H9 (cell line): ENCODE data around the gene CACNB4. TPM values are rescaled to one million over a fixed set of nuclear protein-coding genes. Genes with fewer than 3 reads are reported as not detected.

Experiments used
- DNase-seq: peaks from one replicate; pipeline ENCODE4 v3.0.0-alpha.2; 2017
- H2AFZ ChIP-seq: one replicate; pipeline ENCODE4 v1.6.1; 2013; ENCODE audit warnings: mild to moderate bottlenecking, low read length, control low read depth, moderate library complexity
- H2AK5ac ChIP-seq: 2 replicates; pipeline ENCODE4 v1.6.1; 2013; ENCODE audit warnings: low read length, control low read depth, mixed read lengths; ENCODE audit not compliant: insufficient read length
- H2BK120ac ChIP-seq: one replicate; pipeline ENCODE4 v1.6.1; 2013; ENCODE audit warnings: low read depth, mild to moderate bottlenecking, low read length, control low read depth, inconsistent platforms; ENCODE audit not compliant: poor library complexity, severe bottlenecking
- H2BK12ac ChIP-seq: 2 replicates; pipeline ENCODE4 v1.6.1; 2013; ENCODE audit warnings: low read length, control low read depth, mixed read lengths, low read depth; ENCODE audit not compliant: insufficient read length
- H2BK15ac ChIP-seq: 2 replicates; pipeline ENCODE4 v1.6.1; 2013; ENCODE audit warnings: low read depth, low read length, control low read depth
- H2BK20ac ChIP-seq: one replicate; pipeline ENCODE4 v1.6.1; 2013; ENCODE audit warnings: low read depth, mild to moderate bottlenecking, low read length, control low read depth, inconsistent platforms; ENCODE audit not compliant: poor library complexity, severe bottlenecking
- H2BK5ac ChIP-seq: 2 replicates; pipeline ENCODE4 v1.6.1; 2013; ENCODE audit warnings: low read length, control low read depth, mixed read lengths; ENCODE audit not compliant: insufficient read length
- H3K14ac ChIP-seq: 2 replicates; pipeline ENCODE4 v1.6.1; 2013; ENCODE audit warnings: low read length, control low read depth; ENCODE audit not compliant: insufficient read depth
- H3K18ac ChIP-seq: 2 replicates; pipeline ENCODE4 v1.6.1; 2013; ENCODE audit warnings: low read depth, mild to moderate bottlenecking, mixed read lengths, low read length, control low read depth; ENCODE audit not compliant: insufficient read length
- H3K23ac ChIP-seq: 2 replicates; pipeline ENCODE4 v1.6.1; 2013; ENCODE audit warnings: low read length, control low read depth, mixed read lengths, low read depth; ENCODE audit not compliant: insufficient read length
- H3K23me2 ChIP-seq: 2 replicates; pipeline ENCODE4 v1.6.1; 2013; ENCODE audit warnings: low read depth, mild to moderate bottlenecking, mixed read lengths, low read length, control low read depth; ENCODE audit not compliant: insufficient read length, poor library complexity, severe bottlenecking
- H3K27ac ChIP-seq: 2 replicates; pipeline ENCODE4 v1.5.1; 2013; ENCODE audit warnings: low read length, control low read depth, mixed read lengths, low read depth; ENCODE audit not compliant: insufficient read length
- H3K27me3 ChIP-seq: 2 replicates; pipeline ENCODE4 v1.6.1; 2013; ENCODE audit warnings: low read length, control low read depth, inconsistent platforms; ENCODE audit not compliant: insufficient read depth
- H3K4ac ChIP-seq: 2 replicates; pipeline ENCODE4 v1.6.1; 2013; ENCODE audit warnings: low read depth, mild to moderate bottlenecking, control low read depth, inconsistent platforms, low read length, moderate library complexity
- H3K4me1 ChIP-seq: 2 replicates; pipeline ENCODE4 v1.6.1; 2013; ENCODE audit warnings: low read length, control low read depth, inconsistent platforms; ENCODE audit not compliant: insufficient read depth
- H3K4me2 ChIP-seq: 2 replicates; pipeline ENCODE4 v1.6.1; 2013; ENCODE audit warnings: low read length, control low read depth, mixed read lengths; ENCODE audit not compliant: insufficient read length, insufficient read depth
- H3K56ac ChIP-seq: 2 replicates; pipeline ENCODE4 v1.6.1; 2013; ENCODE audit warnings: low read depth, mild to moderate bottlenecking, mixed read lengths, low read length, control low read depth; ENCODE audit not compliant: insufficient read length
- H3K79me1 ChIP-seq: 2 replicates; pipeline ENCODE4 v1.6.1; 2013; ENCODE audit warnings: low read depth, mild to moderate bottlenecking, moderate library complexity, low read length, control low read depth, inconsistent platforms; ENCODE audit not compliant: insufficient read depth, poor library complexity, severe bottlenecking
- H3K79me2 ChIP-seq: 2 replicates; pipeline ENCODE4 v1.6.1; 2013; ENCODE audit warnings: low read length, control low read depth, inconsistent platforms; ENCODE audit not compliant: insufficient read depth
- H3K9ac ChIP-seq: 2 replicates; pipeline ENCODE4 v1.6.1; 2013; ENCODE audit warnings: low read length, control low read depth, mixed read lengths; ENCODE audit not compliant: insufficient read length; ENCODE audit errors: extremely low read depth
- H3K9me3 ChIP-seq: one replicate; pipeline ENCODE4 v1.6.1; 2013; ENCODE audit warnings: low read depth, low read length, inconsistent platforms; ENCODE audit not compliant: control insufficient read depth
- H3T11ph ChIP-seq: one replicate; pipeline ENCODE4 v1.6.1; 2013; ENCODE audit warnings: mild to moderate bottlenecking, low read length, control low read depth, inconsistent platforms
- H4K20me1 ChIP-seq: one replicate; pipeline ENCODE4 v1.6.1; 2013; ENCODE audit not compliant: control insufficient read depth, insufficient read length, insufficient read depth
- H4K5ac ChIP-seq: 2 replicates; pipeline ENCODE4 v1.6.1; 2013; ENCODE audit warnings: low read depth, mild to moderate bottlenecking, mixed read lengths, low read length, control low read depth; ENCODE audit not compliant: insufficient read length
- H4K8ac ChIP-seq: replicated peaks from 2 replicates; pipeline ENCODE4 v1.6.1; 2013; ENCODE audit warnings: low read length, control low read depth, mixed read lengths, low read depth; ENCODE audit not compliant: insufficient read length
- H4K91ac ChIP-seq: 2 replicates; pipeline ENCODE4 v1.6.1; 2013; ENCODE audit warnings: low read depth, mild to moderate bottlenecking, moderate library complexity, mixed read lengths, low read length, control low read depth; ENCODE audit not compliant: insufficient read length
- H3K27ac Mint-ChIP-seq, 3 experiments: 2 replicates in 2 of 3; 3 replicates in 1 of 3; pipeline ENCODE4 v1.8.0; 2020 to 2021; ENCODE audit warnings: mixed read lengths in 3 of 3, mild to moderate bottlenecking in 1 of 3, moderate library complexity in 1 of 3
- H3K27me3 Mint-ChIP-seq: 2 replicates; pipeline ENCODE4 v1.8.0; 2021; ENCODE audit warnings: low read depth, mild to moderate bottlenecking, moderate library complexity, mixed read lengths
- H3K36me3 Mint-ChIP-seq, 3 experiments: 2 replicates in 2 of 3; 3 replicates in 1 of 3; pipeline ENCODE4 v1.8.0; 2020 to 2021; ENCODE audit warnings: low read depth in 3 of 3, mixed read lengths in 3 of 3; ENCODE audit not compliant: insufficient read depth in 1 of 3
- H3K4me1 Mint-ChIP-seq, 2 experiments: 2 replicates each; pipeline ENCODE4 v1.8.0; 2020; ENCODE audit warnings: mixed read lengths in 2 of 2
- H3K4me3 Mint-ChIP-seq, 2 experiments: 2 replicates in 1 of 2; 3 replicates in 1 of 2; pipeline ENCODE4 v1.8.0; 2020 to 2021; ENCODE audit warnings: mild to moderate bottlenecking in 2 of 2, mixed read lengths in 2 of 2, moderate library complexity in 1 of 2
- H3K9me3 Mint-ChIP-seq, 2 experiments: 2 replicates in 1 of 2; 3 replicates in 1 of 2; pipeline ENCODE4 v1.8.0; 2020; ENCODE audit warnings: mild to moderate bottlenecking in 2 of 2, mixed read lengths in 2 of 2, moderate library complexity in 1 of 2
- WGBS: extraction: QIAGEN DNeasy Blood & Tissue Kit; methylation state at CpG from one replicate; pipeline ENCODE4 v1.1.7; 2013; ENCODE audit warnings: missing lambda C conversion rate, low lambda C conversion rate, mixed read lengths; ENCODE audit not compliant: insufficient read length; ENCODE audit errors: extremely low coverage; 5-methylcytosine and 5-hydroxymethylcytosine counted together
- total RNA-seq: library from RNA; stranded (reverse); gene quantifications from 2 replicates; pipeline ENCODE4 v1.2.1, GENCODE V29; 2021
- TF ChIP-seq, protein P1 (sequence below): fragments of 200-600 bp; sonication (generic); conservative IDR thresholded peaks from 3 replicates; pipeline ENCODE4 v1.8.0; 2021; ENCODE audit warnings: antibody characterized with exemption, mild to moderate bottlenecking

The CACNB4 gene
- total RNA-seq, 1 experiment from 2014 or later: 1.4 TPM

GRCh38 chr2:151991010-151991409 lies 107.8 kb downstream of the CACNB4 start:
- H3K36me3 Mint-ChIP-seq: no peaks in the 10 kb centered on the region
- Histone ChIP-seq H2BK12ac (no peak overlapping the region), H3K14ac (no peak overlapping the region), H3K27me3 (no peaks in the 10 kb centered on the region), H2BK15ac (no peak overlapping the region), H4K91ac (no peak overlapping the region), H2BK5ac (no peak overlapping the region), H3K79me2 (no peaks in the 10 kb centered on the region), H4K8ac (no peak overlapping the region), H3K18ac (no peak overlapping the region), H2BK120ac (no peak overlapping the region), H2AFZ (no peak overlapping the region), H3K9ac (no peak overlapping the region), H3T11ph (no peak overlapping the region), H3K23ac (no peak overlapping the region), H4K5ac (no peak overlapping the region), H4K20me1 (no peaks in the 10 kb centered on the region), H3K56ac (no peak overlapping the region), H3K79me1 (no peaks in the 10 kb centered on the region), H3K4me2 (no peak overlapping the region), H2AK5ac (no peak overlapping the region), H3K4me1 (no peaks in the 10 kb centered on the region), H3K9me3 (no peaks in the 10 kb centered on the region), H2BK20ac (no peak overlapping the region), H3K4ac (no peak overlapping the region), H3K27ac (no peak overlapping the region), H3K23me2 (no peaks in the 10 kb centered on the region)
- no CpG with 5 or more reads among the region's 1 CpG for WGBS
- H3K9me3 Mint-ChIP-seq: no peaks in the 10 kb centered on the region
- no peak overlapping the region for H3K27ac Mint-ChIP-seq
- TF ChIP-seq, protein P1, sequence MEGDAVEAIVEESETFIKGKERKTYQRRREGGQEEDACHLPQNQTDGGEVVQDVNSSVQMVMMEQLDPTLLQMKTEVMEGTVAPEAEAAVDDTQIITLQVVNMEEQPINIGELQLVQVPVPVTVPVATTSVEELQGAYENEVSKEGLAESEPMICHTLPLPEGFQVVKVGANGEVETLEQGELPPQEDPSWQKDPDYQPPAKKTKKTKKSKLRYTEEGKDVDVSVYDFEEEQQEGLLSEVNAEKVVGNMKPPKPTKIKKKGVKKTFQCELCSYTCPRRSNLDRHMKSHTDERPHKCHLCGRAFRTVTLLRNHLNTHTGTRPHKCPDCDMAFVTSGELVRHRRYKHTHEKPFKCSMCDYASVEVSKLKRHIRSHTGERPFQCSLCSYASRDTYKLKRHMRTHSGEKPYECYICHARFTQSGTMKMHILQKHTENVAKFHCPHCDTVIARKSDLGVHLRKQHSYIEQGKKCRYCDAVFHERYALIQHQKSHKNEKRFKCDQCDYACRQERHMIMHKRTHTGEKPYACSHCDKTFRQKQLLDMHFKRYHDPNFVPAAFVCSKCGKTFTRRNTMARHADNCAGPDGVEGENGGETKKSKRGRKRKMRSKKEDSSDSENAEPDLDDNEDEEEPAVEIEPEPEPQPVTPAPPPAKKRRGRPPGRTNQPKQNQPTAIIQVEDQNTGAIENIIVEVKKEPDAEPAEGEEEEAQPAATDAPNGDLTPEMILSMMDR: no peak
- H3K27me3 Mint-ChIP-seq: no peaks in the 10 kb centered on the region; the same call in 1 of the 2 replicates
- H3K4me1 Mint-ChIP-seq: peaks cover 8 to 9% of the 10 kb centered on the region in 2 experiments
- H3K4me3 Mint-ChIP-seq: no peak overlapping the region
- no peak for DNase-seq
